ENCODE measurements around the gene OR2V1.

DNA sequence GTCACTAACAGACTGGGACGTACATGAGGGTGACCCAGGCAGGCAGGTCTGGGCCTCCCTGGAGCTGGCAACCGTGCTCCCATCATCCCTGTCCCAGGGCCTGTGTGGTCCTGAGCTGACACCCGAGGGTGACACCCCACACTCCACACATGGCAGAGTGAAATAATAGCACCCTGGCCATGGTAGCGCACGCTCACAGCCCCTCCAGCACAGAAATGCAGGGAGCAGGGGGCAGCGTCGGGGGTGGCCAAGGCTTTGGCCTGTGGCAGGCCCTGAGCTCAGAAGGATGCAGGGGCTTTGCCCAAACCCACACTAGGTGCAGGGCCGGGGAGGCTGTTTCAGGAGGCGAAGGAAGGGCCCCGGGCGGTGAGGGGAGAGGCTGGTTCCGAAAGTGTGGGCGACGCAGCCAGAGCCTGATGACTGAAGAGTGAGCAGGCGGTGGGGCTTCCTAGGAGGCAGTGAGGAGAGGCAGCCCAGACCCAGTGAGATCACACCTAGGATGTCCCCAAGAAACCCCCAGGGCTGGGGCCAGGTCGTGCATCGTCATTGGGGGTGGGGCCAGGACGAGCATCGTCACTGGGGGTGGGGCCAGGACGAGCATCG, 29.3 kb upstream of the OR2V1 start:
- TF ChIP-seq, protein P1, sequence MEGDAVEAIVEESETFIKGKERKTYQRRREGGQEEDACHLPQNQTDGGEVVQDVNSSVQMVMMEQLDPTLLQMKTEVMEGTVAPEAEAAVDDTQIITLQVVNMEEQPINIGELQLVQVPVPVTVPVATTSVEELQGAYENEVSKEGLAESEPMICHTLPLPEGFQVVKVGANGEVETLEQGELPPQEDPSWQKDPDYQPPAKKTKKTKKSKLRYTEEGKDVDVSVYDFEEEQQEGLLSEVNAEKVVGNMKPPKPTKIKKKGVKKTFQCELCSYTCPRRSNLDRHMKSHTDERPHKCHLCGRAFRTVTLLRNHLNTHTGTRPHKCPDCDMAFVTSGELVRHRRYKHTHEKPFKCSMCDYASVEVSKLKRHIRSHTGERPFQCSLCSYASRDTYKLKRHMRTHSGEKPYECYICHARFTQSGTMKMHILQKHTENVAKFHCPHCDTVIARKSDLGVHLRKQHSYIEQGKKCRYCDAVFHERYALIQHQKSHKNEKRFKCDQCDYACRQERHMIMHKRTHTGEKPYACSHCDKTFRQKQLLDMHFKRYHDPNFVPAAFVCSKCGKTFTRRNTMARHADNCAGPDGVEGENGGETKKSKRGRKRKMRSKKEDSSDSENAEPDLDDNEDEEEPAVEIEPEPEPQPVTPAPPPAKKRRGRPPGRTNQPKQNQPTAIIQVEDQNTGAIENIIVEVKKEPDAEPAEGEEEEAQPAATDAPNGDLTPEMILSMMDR (IDR thresholded peaks at IDR 0.05; ENCODE audit: borderline replicate concordance, extremely low read depth, low read length, poor library complexity, severe bottlenecking) = no peak
- no peak for TF ChIP-seq EZH2 (IDR thresholded peaks at IDR 0.05; ENCODE audit: borderline replicate concordance, low read depth, low read length, severe bottlenecking)
